ENCODE data around the gene CDCA3.
"Not testable (repeated sequence)": the region's sequence is repeated elsewhere in the genome, so short reads cannot be mapped to it uniquely, and the experiment has no call there.

GRCh38 chr12:6874015-6874368, 22.9 kb upstream of the CDCA3 start:
- not testable (repeated sequence) for TF ChIP-seq EZH2 (IDR thresholded peaks at IDR 0.05; ENCODE audit: low read length, missing control alignments); CTCF (conservative IDR thresholded peaks at IDR 0.05 in 1 of 2, IDR thresholded peaks at IDR 0.05 in 1 of 2; ENCODE audit: low read depth in 1 of 2, low read length in 2 of 2)
